GM12801 (cell line): ENCODE measurements around the gene CRLF1.

ENCODE experiments used
- CTCF ChIP-seq: IDR thresholded peaks from one replicate; pipeline ENCODE4 v1.5.1; 2011; ENCODE audit warnings: control low read depth; ENCODE audit not compliant: insufficient read length; ENCODE audit errors: extremely low read depth

CRLF1 gene

DNA sequence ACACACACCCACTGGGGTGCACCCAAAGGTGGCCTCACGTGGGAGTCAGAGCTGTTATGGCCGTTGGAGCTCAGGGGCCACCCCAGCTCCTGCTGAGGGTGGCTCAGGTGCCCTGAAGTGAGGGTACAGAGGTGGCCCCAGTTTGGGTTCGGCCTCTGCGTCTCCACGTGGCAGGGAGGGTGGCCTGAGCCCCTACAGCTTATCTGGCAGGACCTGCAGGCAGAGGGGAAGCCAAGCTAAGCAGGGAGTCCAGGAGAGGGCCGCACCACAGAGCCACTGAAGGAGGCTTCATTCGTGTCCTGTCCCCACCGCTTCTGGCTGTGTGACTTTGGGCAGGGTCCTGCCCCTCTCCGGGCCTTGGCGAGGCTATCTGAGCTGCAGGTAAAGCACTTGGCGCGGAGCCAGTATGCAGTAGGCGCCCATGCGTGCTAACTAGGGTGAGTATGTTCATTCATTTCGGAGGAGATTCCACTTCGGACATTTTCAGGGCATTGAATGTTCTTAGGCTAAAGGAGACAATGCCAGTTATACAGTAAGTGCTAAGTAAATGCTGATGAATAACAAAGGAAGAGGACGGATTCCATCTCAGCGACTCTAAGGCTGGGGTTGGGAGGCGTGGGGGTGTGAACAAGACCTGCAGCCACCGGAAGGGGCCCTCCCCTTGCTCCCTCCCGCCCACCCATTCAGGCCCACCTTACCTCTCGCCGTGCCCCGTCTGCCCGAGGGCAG, 13.1 kb downstream of the CRLF1 start:
- TF ChIP-seq CTCF: no peak

DNA sequence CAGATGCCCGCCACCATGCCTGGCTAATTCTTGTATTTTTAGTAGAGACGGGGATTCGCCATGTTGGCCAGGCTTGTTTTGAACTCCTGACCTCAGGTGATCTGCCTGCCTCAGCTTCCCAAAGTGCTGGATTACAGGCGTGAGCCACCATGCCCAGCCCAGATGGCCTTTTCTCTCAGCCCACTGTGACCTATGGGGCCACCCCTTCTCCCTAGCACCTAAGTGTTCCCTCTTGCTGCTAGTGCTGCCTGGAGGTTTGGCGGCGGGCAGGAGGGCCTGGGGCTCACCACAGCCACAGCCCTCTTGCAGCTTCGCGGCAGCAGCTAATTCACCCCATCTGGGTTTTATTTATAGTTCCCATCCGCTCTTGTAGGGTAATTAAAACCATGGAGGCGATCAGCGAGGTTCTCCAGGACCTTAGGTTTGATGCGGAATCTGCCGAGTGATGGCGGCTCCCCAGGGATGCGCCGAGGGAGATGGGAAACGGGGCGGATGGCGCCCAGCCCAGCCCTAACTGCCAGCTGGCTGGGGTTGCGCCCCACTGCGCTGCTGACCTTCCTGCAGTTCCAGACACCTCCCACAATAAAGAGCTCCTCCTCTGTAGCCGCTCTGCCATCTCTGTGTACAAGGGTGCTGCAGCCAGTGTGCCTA, 14.7 kb downstream of the CRLF1 start:
- no peak for TF ChIP-seq CTCF

GRCh38 chr19:18590273-18591272, 16.0 kb downstream of the CRLF1 start:
- no peak for TF ChIP-seq CTCF

DNA sequence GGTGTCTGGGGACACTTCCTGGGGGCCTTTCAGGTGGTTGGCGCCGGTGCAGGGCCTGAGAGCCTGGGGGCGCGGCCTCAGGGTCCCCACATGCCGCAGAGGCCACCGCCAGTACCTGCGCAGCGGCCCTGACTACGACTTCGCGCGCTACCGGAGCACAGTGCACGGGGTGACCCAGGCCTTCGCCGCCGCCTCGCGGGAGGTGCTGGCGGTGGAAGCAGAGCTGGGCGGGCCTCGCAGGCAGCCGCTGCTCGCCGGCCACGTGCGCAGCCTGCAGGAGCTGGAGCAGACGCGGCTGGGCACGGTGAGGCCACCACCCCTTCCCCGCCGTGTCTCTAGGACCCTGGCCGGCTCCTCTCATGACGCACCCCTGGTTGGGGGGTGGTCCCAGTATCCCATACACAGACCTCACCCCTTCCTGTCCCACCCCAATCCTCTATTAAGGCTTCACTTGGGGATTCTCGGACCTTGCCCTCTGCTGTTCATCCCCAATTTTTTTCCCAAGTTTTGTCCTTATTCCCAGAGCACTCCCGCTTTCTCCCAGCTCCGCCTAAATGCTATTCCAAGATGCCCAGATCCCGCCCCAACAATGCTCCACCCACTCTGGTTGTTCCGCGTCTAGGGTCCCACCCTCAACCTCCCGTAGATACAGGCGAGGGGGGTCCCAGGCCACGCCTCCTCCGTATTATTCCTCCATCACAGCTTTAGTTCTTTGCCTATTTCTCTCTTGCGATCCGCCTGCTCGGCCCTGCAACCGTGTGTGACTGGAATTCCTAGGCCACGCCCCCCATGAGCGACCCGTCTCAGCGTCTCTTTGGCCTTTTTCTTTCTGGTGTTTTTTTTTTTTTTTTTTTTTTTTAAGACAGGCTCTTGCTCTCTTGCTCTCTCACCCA, 17.0 kb downstream of the CRLF1 start:
- no peak for TF ChIP-seq CTCF

DNA sequence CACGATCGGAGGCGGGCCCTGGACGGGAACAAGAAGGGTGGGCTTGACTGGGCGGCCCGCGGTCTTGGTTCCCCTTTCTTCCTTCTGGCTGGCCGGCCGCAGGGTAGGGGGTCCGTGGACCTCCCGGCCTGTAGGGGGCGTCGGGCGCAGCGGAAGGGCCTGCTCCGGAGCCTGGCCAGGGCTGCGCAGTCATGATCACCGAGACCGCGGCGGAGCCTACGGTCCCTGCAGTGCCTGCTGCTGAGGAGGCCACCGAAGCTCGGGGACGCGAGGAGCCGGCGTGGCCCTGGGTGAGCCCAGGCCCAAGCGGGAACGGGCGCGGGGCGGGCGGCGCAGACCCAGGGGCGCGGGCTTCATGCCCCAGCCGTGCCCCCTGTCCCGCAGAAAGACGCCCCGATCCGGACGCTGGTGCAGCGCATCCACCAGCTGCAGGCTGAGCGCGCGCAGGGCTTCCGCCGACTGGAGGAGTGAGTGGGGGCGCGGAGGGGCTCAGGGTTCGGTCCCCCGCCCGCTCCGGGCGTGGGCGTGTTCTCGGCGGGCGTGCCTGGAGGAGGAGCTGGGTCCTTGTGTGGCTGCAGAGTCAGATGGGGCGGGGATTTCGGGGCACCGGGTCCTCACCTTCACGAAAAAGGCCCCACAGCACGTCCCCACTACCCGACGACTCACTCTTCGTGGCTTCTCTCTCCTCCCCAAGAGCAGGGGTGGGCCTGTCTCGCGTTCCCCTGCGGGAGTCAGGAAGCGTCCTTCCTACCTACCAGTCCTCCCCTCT, 17.8 kb downstream of the CRLF1 start, which contains the start of gene REX1BD:
Gene REX1BD (plus strand): TSS at position 188 of the 769 bp plus-strand sequence. CDS start 4 bp downstream, at position 192.
- TF ChIP-seq CTCF: no peak

DNA sequence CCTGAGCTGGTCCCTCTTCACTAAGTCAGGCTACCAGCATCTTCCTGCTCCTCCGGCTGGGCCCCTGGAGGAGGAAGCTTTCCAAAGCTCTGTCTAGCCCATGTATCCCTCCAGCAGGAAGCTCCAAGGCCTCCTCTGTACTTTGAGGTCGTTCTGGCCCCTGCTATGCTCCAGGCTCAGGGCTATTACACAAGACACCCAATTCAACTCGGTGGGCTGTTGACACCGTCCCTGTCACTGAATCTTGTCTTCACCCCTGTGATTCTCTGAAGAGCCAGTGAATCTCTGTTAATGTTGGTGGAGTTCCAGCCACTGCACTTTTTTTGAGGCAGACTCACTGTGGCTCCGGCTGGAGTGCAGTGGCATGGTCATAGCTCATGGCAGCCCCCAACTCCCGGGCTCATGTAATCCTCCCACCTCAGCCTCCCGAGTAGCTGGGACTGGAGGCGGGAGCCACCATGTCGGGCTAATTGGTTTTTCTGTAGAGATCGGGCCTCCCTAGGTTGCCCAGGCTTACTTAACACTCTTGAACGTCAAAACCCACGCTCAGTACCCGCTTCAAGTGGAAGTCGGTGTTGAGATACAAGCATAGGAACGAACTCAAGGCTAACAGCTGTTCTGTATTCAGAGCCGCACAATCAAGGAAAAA, 18.5 kb downstream of the CRLF1 start:
- no peak for TF ChIP-seq CTCF
